ENCODE results near the gene PAK4.
"Not testable (repeated sequence)": the region's sequence is repeated elsewhere in the genome, so short reads cannot be mapped to it uniquely, and the experiment has no call there.

PAK4 gene

DNA sequence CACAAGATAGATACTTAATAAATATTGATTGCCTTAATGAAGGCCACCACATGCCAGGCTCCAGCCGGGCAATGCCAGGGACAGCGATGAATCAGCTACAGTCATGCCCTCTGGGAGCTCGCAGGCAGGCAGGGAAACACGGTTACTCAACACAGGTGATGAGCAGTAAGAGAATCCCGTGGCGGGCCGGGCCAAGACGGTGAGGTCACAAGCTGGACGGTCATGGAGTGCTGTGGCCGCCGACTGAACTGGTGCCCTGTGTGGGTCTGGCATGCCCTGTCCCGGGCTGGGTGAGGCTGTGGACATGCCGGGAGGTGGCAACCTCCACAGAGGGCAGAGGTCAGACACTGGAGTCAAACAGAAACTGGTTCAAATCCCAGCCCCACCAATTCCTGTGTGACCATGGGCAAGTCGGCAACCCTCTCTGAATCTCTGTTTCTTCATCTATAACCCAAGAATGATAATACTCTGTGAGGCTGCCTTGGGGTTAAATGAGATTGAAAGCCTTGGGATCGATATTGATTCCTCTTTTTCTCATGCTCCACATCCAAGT lies 13.2 kb upstream of the PAK4 start:
- H3K27ac ChIP-seq: no peak overlapping the region
- H3K4me3 ChIP-seq (ENCODE audit: low read depth, low read length): no peak overlapping the region
- no peaks in the 10 kb centered on the region for H3K36me3 ChIP-seq
- H3K27me3 ChIP-seq (ENCODE audit: insufficient read depth, low read depth, severe bottlenecking): no peaks in the 10 kb centered on the region
- TF ChIP-seq, protein P1, sequence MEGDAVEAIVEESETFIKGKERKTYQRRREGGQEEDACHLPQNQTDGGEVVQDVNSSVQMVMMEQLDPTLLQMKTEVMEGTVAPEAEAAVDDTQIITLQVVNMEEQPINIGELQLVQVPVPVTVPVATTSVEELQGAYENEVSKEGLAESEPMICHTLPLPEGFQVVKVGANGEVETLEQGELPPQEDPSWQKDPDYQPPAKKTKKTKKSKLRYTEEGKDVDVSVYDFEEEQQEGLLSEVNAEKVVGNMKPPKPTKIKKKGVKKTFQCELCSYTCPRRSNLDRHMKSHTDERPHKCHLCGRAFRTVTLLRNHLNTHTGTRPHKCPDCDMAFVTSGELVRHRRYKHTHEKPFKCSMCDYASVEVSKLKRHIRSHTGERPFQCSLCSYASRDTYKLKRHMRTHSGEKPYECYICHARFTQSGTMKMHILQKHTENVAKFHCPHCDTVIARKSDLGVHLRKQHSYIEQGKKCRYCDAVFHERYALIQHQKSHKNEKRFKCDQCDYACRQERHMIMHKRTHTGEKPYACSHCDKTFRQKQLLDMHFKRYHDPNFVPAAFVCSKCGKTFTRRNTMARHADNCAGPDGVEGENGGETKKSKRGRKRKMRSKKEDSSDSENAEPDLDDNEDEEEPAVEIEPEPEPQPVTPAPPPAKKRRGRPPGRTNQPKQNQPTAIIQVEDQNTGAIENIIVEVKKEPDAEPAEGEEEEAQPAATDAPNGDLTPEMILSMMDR (IDR thresholded peaks at IDR 0.05; ENCODE audit: low read depth, low read length): no peak
- no peaks in the 10 kb centered on the region for H3K9me3 ChIP-seq (ENCODE audit: severe bottlenecking)
- no peak for DNase-seq

DNA sequence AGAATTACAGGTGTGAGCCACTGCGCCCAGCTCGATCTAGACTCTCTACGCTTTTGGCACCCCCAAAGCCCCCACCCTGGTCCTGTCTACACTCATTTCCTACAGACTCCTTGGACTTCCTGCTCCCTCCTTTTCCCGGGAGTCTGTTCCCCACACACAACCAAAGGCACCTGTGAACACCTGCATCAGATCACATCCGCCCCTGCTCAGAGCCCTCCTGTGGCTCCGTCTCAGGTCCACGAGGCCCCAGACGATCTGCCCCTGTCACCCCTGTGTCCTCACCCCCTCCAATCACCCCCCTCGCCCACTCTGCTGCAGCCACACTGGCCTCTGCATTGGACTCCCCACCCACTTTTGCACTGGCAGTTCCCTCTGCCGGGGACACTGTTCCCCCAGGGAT lies 12.4 kb upstream of the PAK4 start:
- DNase-seq: no peak
- no peaks in the 10 kb centered on the region for H3K9me3 ChIP-seq (ENCODE audit: severe bottlenecking)
- no peaks in the 10 kb centered on the region for H3K36me3 ChIP-seq
- no peak overlapping the region for H3K27ac ChIP-seq
- H3K27me3 ChIP-seq (ENCODE audit: insufficient read depth, low read depth, severe bottlenecking): no peaks in the 10 kb centered on the region
- TF ChIP-seq, protein P1 (IDR thresholded peaks at IDR 0.05; ENCODE audit: low read depth, low read length): no peak
- H3K4me3 ChIP-seq (ENCODE audit: low read depth, low read length): no peak overlapping the region

DNA sequence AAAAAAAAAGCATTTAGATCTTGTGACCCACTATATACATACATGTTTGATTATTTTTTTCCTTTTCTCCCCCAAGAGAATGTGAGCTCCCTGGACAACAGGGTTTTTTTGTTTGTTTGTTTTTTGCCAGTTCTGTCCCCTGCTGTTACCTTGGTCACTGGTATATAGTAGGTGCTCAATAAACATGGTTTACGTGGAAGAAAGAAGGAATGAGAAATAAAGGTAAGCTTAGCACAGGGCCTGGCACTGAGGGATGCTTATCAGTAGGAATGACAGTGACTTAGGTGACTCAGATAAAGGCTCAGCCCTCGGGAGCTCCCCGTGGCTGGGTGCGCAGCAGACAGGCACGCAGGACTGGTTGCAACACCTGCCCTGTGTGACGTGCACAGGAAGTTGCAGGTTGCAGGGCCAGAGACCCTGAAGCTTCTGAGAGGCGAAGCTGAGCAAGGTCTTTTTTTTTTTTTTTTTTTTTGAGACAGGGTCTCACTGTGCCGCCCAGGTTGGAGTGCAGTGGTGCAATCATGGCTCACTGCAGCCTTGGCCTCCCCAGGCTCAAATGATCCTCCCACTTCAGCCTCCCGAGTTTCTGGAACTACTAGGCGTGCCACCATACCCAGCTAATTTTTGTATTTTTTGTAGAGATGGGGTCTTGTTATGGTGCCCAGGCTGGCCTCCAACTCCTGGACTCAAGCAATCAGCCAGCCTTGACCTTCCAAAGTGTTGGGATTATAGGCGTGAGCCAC lies 10.3 kb upstream of the PAK4 start:
- H3K36me3 ChIP-seq: no peaks in the 10 kb centered on the region
- no peak overlapping the region for H3K4me3 ChIP-seq (ENCODE audit: low read depth, low read length)
- H3K9me3 ChIP-seq (ENCODE audit: severe bottlenecking): no peaks in the 10 kb centered on the region
- H3K27me3 ChIP-seq (ENCODE audit: insufficient read depth, low read depth, severe bottlenecking): no peaks in the 10 kb centered on the region
- TF ChIP-seq, protein P1 (IDR thresholded peaks at IDR 0.05; ENCODE audit: low read depth, low read length): no peak
- DNase-seq: no peak
- no peak overlapping the region for H3K27ac ChIP-seq

DNA sequence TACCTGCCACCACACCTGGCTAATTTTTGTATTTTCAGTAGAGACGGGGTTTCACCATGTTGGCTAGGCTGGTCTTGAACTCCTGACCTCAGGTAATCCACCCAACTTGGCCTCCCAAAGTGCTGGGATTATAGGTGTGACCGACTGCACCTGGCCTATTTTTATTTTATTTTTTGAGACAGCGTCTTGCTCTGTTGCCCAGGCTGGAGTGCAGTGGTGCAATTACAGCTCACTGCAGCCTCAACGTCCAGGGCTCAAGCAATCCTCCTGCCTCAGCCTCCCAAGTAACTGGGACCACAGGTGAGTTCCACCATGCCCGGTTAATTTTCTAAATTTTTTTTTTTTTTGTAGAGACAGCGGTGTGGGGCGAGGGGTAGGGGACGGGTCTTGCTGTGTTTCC lies 8.6 kb upstream of the PAK4 start:
- H3K27me3 ChIP-seq (ENCODE audit: insufficient read depth, low read depth, severe bottlenecking); H3K36me3 ChIP-seq; H3K27ac ChIP-seq; H3K4me3 ChIP-seq (ENCODE audit: low read depth, low read length); DNase-seq; H3K9me3 ChIP-seq (ENCODE audit: severe bottlenecking): not testable (repeated sequence)

DNA sequence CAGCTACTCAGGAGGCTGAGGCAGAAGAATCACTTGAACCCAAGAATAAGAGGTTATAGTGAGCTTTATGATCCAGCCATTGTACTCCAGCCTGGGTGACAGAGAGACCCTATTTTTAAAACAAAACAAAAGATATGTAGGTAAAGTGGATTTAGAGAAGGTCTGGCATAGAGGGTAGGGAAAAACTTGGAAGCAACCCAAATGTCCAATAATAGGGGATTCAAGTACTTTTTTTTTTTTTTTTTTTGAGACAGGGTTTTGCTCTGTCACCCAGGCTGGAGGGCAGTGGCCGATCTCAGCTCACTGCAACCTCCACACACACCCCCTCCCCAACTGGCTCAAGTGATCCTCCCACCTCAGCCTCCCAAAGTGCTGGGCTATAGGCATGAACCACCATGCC lies 5.8 kb upstream of the PAK4 start:
- H3K27me3 ChIP-seq (ENCODE audit: insufficient read depth, low read depth, severe bottlenecking): no peaks in the 10 kb centered on the region
- TF ChIP-seq, protein P1 (IDR thresholded peaks at IDR 0.05; ENCODE audit: low read depth, low read length): no peak
- no peak for DNase-seq
- H3K4me3 ChIP-seq (ENCODE audit: low read depth, low read length): no peak overlapping the region
- H3K9me3 ChIP-seq (ENCODE audit: severe bottlenecking): no peaks in the 10 kb centered on the region
- no peaks in the 10 kb centered on the region for H3K36me3 ChIP-seq
- H3K27ac ChIP-seq: no peak overlapping the region

DNA sequence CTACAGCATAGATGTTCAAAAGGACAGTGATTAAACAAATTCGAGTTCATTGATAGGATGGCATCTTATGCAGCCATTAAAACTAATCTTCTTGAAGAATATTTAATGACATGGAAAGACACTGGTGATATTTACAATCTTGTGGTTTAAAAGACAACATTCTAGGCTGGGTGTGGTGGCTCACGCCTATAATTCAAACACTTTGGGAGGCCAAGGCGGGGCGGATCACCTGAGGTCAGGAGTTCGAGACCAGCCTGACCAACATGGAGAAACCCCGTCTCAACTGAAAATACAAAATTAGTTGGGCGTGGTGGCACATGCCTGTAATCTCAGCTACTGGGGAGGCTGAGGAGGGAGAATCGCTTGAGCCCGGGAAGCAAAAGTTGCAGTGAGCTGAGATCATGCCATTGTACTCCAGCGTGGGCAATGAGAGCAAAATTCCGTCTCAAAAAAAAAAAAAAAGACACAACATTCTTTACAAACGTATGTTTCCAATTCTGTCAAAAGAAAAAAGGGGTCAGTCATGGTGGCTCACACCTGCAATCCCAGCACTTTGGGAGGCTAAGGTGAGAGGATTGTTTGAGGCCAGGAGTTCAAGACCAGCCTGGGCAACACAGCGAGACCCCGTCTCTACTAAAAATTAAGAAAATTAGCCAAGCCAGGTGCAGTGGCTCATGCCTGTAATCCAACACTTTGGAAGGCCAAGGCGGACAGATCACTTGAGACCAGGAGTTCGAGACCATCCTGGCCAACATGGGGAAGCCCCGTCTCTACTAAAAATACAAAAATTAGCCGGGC lies 2.5 kb upstream of the PAK4 start:
- peaks cover 2% of the 10 kb centered on the region; the same call in 1 of the 2 replicates for H3K36me3 ChIP-seq
- no peak for DNase-seq
- no peak overlapping the region for H3K27ac ChIP-seq
- no peak overlapping the region for H3K4me3 ChIP-seq (ENCODE audit: low read depth, low read length)
- TF ChIP-seq, protein P1 (IDR thresholded peaks at IDR 0.05; ENCODE audit: low read depth, low read length): no peak
- no peaks in the 10 kb centered on the region for H3K27me3 ChIP-seq (ENCODE audit: insufficient read depth, low read depth, severe bottlenecking)
- no peaks in the 10 kb centered on the region for H3K9me3 ChIP-seq (ENCODE audit: severe bottlenecking)
